Testis (tissue), 2 donors: ENCODE measurements around the gene CDC42BPB.

Experiments used
- POLR2A ChIP-seq: fragments of 450-650 bp; IDR thresholded peaks from one replicate; pipeline ENCODE4 v1.6.1; 2017; ENCODE audit warnings: antibody characterized with exemption, mild to moderate bottlenecking, moderate library complexity
- TF ChIP-seq, protein P1 (sequence below), 3 experiments: fragments of 450-650 bp in 2 of 3; fragments of 200-600 bp in 1 of 3; sonication (generic) in 1 of 3; IDR thresholded peaks; one replicate each; pipeline ENCODE4 v1.5.1; 2016 to 2019; ENCODE audit warnings: antibody characterized with exemption in 3 of 3, mild to moderate bottlenecking in 2 of 3, moderate library complexity in 1 of 3

DNA sequence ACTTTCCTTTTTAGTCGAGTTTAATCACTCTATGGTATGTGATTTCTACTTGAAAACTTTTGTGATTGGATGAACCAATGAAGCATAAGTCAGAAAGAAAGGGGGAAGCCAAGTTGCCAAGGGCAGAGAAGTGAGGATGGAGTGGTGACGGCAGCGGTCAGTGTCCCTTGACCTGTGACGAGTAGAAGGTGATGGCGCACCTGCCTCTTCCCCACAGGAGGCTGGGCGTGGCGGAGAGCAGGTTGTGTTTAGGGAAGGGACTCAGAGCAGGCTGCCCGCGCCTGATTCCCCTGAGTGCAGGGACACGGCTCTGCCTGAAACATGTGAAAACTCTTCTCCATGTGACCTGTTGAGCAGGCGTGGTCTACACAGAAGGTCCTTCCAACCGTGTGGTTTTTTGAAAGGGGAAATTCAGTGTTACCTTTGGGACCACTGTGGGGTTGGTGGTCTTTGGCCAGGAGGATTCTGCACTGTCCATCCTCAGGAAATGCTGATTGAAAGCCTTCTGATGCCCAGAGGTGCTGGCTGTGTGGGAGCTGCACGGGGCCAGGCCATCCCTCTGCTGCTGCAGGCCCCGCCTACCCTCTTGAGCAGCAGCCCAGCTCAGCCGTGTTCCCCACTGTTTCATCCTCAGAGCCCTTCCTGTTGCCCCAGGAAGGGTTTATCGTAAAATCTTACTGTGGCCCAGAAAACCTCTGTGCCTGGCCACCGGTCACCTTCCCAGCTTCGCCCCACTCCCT lies 158.4 kb downstream of the CDC42BPB start:
- TF ChIP-seq, protein P1, sequence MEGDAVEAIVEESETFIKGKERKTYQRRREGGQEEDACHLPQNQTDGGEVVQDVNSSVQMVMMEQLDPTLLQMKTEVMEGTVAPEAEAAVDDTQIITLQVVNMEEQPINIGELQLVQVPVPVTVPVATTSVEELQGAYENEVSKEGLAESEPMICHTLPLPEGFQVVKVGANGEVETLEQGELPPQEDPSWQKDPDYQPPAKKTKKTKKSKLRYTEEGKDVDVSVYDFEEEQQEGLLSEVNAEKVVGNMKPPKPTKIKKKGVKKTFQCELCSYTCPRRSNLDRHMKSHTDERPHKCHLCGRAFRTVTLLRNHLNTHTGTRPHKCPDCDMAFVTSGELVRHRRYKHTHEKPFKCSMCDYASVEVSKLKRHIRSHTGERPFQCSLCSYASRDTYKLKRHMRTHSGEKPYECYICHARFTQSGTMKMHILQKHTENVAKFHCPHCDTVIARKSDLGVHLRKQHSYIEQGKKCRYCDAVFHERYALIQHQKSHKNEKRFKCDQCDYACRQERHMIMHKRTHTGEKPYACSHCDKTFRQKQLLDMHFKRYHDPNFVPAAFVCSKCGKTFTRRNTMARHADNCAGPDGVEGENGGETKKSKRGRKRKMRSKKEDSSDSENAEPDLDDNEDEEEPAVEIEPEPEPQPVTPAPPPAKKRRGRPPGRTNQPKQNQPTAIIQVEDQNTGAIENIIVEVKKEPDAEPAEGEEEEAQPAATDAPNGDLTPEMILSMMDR (IDR thresholded peaks at IDR 0.05): no peak
- no peak for TF ChIP-seq POLR2A
